C4-2B (cell line): Measurements from ENCODE around the gene PSD4.

Experiments
- CTCF ChIP-seq: fragments of 450-650 bp; conservative IDR thresholded peaks from 2 replicates; pipeline ENCODE4 v1.5.1; 2017; ENCODE audit warnings: mild to moderate bottlenecking
- ZFX ChIP-seq: fragments of 450-650 bp; IDR thresholded peaks from 2 replicates; pipeline ENCODE4 v1.6.1; 2017

DNA sequence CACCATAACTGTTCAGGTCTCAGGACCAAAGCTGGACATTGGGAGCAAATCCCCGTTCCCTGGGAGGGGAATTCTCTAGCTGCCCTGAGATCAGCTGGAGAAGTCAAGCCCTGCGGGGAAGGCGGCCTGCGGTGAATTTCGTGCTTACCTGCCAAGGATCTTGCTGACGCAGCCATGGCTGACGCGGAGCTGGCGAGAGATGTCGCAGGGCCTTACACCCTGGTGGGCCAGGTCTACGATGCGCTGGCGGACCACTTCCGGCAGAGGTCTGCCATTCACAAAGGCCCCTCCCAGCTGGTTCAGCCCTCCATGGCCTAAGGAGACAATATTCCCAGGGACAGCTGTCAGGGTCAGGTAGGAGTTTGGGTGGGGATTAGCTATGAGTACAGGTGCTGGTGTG, 72.8 kb downstream of the PSD4 start:
- TF ChIP-seq CTCF (no peak), ZFX (no peak)
